Upper lobe of right lung (tissue), 1 donor: ENCODE measurements around the gene ITPR3. TPM values are rescaled to one million over a fixed set of nuclear protein-coding genes. Genes with fewer than 3 reads are reported as not detected.
"Not testable (repeated sequence)": the region's sequence is repeated elsewhere in the genome, so short reads cannot be mapped to it uniquely, and the experiment has no call there.

ENCODE experiments used
- ATAC-seq: fragments of 200-7000 bp; cut with Tn5 transposase; one replicate; pipeline ENCODE4 v1.9.1; 2020; ENCODE audit warnings: mild to moderate bottlenecking, moderate library complexity
- DNase-seq: peaks from one replicate; pipeline ENCODE4 v3.0.0-alpha.2; 2020
- H3K27ac ChIP-seq: fragments of 200-600 bp; one replicate; pipeline ENCODE4 v1.8.0; 2022
- H3K27me3 ChIP-seq: fragments of 200-600 bp; one replicate; pipeline ENCODE4 v1.8.0; 2022; ENCODE audit warnings: mild to moderate bottlenecking
- H3K36me3 ChIP-seq: fragments of 200-600 bp; one replicate; pipeline ENCODE4 v1.8.0; 2022
- H3K4me1 ChIP-seq: fragments of 200-600 bp; one replicate; pipeline ENCODE4 v1.8.0; 2022
- H3K4me3 ChIP-seq: fragments of 200-600 bp; one replicate; pipeline ENCODE4 v1.8.0; 2022; ENCODE audit warnings: mild to moderate bottlenecking
- H3K9me3 ChIP-seq: fragments of 200-600 bp; one replicate; pipeline ENCODE4 v1.8.0; 2022
- intact Hi-C: fragments of 100-400 bp; cut with DNase I; formaldehyde crosslinking; loops from one replicate; pipeline ENCODE4 v1.11.0; 2022
- total RNA-seq: library from RNA; stranded (reverse); fragmentation: NEBNext Ultra II Directional; extraction: Animal tissue kit (Norgen Biotek cat#: 25700); gene quantifications from one replicate; pipeline ENCODE4 v1.2.1, GENCODE V29; 2021
- TF ChIP-seq, protein P1 (sequence below): fragments of 200-600 bp; IDR thresholded peaks from one replicate; pipeline ENCODE4 v1.8.0; 2022; ENCODE audit warnings: antibody characterized with exemption
- donor health status: DM: no; HTN: yes; CAD: no; lungs with severe emphysema.

The ITPR3 gene
- total RNA-seq, 1 donor from 2014 or later = 111 TPM

DNA sequence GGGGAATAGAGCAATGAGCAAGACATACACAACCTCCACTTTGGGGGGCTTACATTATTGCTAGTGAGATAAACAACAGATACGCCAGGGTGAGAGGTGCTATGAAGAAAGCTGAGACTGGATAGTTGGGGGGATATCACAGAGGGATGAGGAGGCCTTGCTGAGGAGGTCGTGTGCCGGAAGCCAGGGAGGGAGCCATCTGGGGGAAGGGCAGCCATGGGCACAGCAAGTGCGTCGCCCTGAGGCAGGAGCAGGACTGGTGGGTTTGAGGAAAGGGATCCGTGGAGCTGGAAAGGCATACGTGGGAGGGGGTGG, 28.9 kb upstream of the ITPR3 start:
- ATAC-seq (no peak), DNase-seq (no peak)
- TF ChIP-seq, protein P1, sequence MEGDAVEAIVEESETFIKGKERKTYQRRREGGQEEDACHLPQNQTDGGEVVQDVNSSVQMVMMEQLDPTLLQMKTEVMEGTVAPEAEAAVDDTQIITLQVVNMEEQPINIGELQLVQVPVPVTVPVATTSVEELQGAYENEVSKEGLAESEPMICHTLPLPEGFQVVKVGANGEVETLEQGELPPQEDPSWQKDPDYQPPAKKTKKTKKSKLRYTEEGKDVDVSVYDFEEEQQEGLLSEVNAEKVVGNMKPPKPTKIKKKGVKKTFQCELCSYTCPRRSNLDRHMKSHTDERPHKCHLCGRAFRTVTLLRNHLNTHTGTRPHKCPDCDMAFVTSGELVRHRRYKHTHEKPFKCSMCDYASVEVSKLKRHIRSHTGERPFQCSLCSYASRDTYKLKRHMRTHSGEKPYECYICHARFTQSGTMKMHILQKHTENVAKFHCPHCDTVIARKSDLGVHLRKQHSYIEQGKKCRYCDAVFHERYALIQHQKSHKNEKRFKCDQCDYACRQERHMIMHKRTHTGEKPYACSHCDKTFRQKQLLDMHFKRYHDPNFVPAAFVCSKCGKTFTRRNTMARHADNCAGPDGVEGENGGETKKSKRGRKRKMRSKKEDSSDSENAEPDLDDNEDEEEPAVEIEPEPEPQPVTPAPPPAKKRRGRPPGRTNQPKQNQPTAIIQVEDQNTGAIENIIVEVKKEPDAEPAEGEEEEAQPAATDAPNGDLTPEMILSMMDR = no peak
- H3K27ac ChIP-seq = no peak overlapping the region
- intact Hi-C loops = no loop called here
- H3K9me3 ChIP-seq = no peaks in the 10 kb centered on the region
- no peaks in the 10 kb centered on the region for H3K27me3 ChIP-seq
- H3K4me1 ChIP-seq = peaks cover 26% of the 10 kb centered on the region
- H3K36me3 ChIP-seq = no peaks in the 10 kb centered on the region
- no peak overlapping the region for H3K4me3 ChIP-seq

DNA sequence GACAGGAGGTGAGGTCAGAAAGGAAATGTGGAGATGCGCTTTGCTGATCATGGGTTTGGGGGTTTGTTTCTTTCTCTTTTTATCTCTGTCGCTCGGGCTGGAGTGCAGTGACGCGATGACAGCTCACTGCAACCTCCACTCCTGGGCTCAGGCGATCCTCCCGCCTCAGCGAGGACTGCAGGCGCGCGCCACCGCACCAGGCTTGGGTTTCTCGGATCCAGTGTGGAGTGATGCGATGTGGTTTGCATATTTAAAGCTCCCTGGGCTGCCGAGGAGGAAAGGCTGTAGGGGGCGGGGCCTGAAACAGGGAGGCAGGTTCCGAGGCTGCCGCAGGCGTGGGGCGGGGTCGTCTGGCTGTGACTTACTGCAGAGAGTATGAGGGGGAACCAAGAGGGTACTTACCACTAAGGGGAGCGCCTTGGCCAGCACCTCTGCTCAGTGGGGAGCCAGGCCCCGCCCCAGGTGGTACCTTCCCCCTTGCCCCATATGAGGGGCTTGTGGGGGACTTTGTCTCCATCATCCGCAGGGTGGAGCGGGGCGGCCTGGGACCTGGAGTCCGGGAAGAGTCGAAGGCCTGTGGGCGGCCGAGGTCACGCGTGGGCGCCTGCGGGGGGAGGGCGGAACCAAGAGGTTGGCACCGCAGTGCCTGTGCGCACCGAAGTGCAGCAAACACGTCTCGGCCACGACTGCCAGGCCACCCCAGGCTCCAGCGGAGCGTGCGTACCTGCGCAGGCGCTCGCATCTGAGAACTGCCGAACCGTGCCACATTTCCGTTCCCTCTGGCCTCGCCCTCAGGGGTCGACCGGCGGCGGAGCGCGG, 28.3 kb upstream of the ITPR3 start:
- peaks cover 26% of the 10 kb centered on the region for H3K4me1 ChIP-seq
- intact Hi-C loops = no loop called here
- peak overlapping the region; percentile 25 for H3K4me3 ChIP-seq
- H3K27me3 ChIP-seq = no peaks in the 10 kb centered on the region
- peak; percentile 6 for ATAC-seq
- H3K27ac ChIP-seq = peak overlapping the region; percentile 17
- no peaks in the 10 kb centered on the region for H3K36me3 ChIP-seq
- peak; percentile 83 for DNase-seq
- H3K9me3 ChIP-seq = no peaks in the 10 kb centered on the region
- TF ChIP-seq, protein P1 = no peak

DNA sequence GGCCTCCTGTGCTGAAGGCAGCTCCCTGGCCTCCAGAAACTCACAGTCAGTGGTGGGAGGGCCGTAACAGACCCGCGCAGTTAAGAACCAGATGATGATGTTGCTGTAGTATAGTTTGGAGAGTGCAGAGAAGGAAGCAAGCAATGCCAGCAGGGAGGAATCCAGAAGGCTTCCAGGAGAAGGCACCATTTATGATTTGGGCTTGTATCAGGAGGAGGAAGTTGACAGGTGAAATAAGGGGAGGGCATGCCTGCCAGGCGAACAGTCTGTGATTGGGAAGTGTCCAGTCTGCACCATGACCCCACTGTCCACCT, 27.8 kb upstream of the ITPR3 start:
- Histone ChIP-seq H3K27ac (peak overlapping the region; percentile 17), H3K36me3 (no peaks in the 10 kb centered on the region), H3K4me1 (peaks cover 26% of the 10 kb centered on the region), H3K9me3 (no peaks in the 10 kb centered on the region), H3K4me3 (peak overlapping the region; percentile 25), H3K27me3 (no peaks in the 10 kb centered on the region)
- TF ChIP-seq, protein P1 = no peak
- intact Hi-C loops = no loop called here
- ATAC-seq (no peak), DNase-seq (no peak)

DNA sequence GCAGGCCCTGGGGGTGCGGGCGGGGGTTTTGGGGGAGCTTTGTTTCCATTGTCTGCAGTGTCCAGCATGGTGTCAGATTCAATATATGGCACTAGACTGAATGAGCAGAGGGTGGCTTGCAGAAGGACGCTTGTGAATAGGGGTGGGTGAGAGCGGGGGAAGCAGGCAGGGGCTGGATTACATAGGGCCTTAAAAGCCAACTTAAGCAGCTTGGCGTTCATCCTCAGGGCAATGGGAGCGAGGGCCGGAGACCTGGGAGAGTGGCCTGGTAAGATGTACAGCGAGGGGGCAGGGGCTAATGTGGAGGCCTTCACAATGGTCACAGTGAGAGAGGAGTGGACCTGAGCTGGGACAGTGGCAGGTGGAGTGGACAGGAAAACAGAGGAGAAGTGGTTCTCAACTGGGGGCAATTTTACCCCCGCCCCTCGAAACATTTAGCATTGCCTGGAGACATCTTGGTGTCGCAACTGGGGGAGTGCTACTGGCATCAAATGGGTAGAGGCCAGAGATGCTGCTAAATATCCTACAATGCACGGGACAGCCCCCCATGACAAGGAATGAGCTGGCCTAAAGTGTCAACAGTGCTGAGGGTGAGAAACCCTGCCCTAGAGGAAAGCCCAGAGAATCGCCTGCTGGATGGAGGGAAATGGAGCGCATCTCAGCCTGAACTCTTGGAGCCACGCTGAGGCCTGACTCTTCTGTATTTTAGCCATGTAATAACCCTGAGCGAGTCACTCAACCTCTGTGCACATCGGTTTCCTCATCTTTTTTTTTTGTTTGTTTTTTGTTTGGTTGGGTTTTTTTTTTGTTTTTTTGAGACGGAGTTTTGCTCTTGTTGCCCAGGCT, 25.9 kb upstream of the ITPR3 start:
- H3K36me3 ChIP-seq = no peaks in the 10 kb centered on the region
- DNase-seq (no peak), ATAC-seq (no peak)
- TF ChIP-seq, protein P1 = no peak
- no peaks in the 10 kb centered on the region for H3K9me3 ChIP-seq
- no peaks in the 10 kb centered on the region for H3K27me3 ChIP-seq
- H3K4me1 ChIP-seq = peaks cover 19% of the 10 kb centered on the region
- intact Hi-C loops = no loop called here
- no peak overlapping the region for H3K4me3 ChIP-seq
- H3K27ac ChIP-seq = no peak overlapping the region

DNA sequence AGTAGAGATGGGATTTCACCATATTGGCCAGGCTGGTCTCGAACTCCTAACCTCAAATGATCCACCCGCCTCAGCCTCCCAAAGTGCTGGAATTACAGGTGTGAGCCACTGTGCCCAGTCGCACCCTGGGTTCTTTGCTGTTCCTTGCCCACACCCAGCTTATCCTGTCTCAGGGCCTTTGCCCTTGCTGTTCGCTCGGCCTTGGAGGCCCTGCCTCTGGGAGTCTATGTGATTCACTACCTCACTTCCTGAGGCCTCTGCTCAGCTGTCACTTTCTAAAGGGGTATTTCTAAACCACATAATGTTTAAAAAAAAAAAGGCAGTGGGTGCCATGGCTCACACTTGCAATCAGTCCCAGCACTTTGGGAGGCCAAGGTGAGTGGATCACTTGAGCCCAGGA, 24.2 kb upstream of the ITPR3 start:
- H3K9me3 ChIP-seq, ATAC-seq, H3K4me3 ChIP-seq, H3K4me1 ChIP-seq, H3K27me3 ChIP-seq, intact Hi-C loops, DNase-seq, H3K27ac ChIP-seq, H3K36me3 ChIP-seq: not testable (repeated sequence)
